Activated CD8-positive, alpha-beta memory T cell treated with anti-CD3 and anti-CD28 coated beads for 24 hours (primary cell): Measurements from ENCODE around the gene CDK2.

Experiments used
- DNase-seq: peaks from one replicate; pipeline ENCODE4 v3.0.0-alpha.2; 2020

The CDK2 gene

GRCh38 chr12:56017181-56017580, 50.6 kb downstream of the CDK2 start:
- no peak for DNase-seq

DNA sequence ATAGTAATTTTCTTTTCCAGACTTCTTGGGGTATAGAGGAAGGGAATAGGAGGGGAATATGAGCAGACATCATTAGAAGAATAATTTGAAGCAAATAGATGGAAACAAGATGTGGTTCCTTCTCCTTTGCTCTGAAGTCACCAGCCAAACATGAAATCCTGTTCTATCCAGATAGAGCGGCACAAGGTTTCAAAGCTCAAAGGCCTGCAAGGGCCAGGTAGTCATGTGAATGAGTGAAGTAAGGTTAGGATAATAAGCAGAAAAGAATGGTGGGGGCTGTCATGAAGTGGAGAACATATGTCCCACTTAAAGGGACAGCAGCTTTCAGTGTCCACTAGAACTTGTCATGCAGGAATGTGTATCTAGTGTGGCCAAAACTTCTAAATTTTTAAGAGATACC, 51.7 kb downstream of the CDK2 start:
- DNase-seq, result no peak

- DNase-seq, result peak; percentile 68
Measured at GRCh38 chr12:56020423-56021184, 54.0 kb downstream of the CDK2 start, which contains the start of gene IKZF4. TSS of gene IKZF4 (plus strand) at chr12:56021043. CDS start at chr12:56021494, 451 bp downstream.

- DNase-seq, result no peak
Measured at GRCh38 chr12:56021889-56022497, 55.4 kb downstream of the CDK2 start.
